ENCODE measurements around the gene SLC35E3.
A peak's percentile ranks its signal among the peaks of the same experiment; 100 is the strongest.
"Not testable (repeated sequence)": the region's sequence is repeated elsewhere in the genome, so short reads cannot be mapped to it uniquely, and the experiment has no call there.

Gene SLC35E3

DNA sequence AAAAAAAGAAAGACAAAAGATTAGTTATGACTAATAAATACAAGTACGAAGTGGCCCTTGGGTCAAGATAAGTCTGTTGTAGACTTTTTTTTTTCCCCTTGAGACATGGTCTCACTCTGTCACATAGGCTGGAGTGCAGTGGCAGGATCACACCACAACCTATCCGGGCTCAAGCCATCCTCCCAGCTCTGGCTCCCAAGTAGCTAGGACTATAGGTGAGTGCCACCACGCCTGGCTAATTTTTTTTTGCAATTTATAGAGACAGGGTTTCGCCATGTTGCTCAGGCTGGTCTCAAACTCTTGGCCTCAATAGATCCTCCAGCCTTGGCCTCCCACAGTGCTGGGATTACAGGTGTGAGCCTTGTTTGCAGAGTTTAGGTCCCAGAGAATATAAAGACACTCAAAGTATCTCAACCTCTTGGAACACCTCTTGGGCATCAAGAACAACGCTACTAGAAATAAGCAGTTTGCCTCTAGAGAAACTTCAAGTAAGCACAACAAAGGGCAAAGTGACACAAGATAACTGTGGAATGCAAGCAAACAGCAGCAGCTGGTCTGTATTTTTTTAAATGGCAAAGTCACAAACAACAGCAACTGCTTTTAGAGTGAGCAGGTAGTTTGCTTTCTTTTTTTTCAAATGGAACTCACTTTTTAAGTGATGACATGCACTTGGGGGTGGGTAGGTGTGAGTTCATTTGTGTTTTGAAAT is 58.1 kb downstream of the SLC35E3 start:
- DNase-seq (ENCODE audit: extremely low read depth, low read depth): no peak
- TF ChIP-seq, protein P1, sequence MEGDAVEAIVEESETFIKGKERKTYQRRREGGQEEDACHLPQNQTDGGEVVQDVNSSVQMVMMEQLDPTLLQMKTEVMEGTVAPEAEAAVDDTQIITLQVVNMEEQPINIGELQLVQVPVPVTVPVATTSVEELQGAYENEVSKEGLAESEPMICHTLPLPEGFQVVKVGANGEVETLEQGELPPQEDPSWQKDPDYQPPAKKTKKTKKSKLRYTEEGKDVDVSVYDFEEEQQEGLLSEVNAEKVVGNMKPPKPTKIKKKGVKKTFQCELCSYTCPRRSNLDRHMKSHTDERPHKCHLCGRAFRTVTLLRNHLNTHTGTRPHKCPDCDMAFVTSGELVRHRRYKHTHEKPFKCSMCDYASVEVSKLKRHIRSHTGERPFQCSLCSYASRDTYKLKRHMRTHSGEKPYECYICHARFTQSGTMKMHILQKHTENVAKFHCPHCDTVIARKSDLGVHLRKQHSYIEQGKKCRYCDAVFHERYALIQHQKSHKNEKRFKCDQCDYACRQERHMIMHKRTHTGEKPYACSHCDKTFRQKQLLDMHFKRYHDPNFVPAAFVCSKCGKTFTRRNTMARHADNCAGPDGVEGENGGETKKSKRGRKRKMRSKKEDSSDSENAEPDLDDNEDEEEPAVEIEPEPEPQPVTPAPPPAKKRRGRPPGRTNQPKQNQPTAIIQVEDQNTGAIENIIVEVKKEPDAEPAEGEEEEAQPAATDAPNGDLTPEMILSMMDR (IDR thresholded peaks at IDR 0.05; ENCODE audit: low read depth, low read length): no peak

DNA sequence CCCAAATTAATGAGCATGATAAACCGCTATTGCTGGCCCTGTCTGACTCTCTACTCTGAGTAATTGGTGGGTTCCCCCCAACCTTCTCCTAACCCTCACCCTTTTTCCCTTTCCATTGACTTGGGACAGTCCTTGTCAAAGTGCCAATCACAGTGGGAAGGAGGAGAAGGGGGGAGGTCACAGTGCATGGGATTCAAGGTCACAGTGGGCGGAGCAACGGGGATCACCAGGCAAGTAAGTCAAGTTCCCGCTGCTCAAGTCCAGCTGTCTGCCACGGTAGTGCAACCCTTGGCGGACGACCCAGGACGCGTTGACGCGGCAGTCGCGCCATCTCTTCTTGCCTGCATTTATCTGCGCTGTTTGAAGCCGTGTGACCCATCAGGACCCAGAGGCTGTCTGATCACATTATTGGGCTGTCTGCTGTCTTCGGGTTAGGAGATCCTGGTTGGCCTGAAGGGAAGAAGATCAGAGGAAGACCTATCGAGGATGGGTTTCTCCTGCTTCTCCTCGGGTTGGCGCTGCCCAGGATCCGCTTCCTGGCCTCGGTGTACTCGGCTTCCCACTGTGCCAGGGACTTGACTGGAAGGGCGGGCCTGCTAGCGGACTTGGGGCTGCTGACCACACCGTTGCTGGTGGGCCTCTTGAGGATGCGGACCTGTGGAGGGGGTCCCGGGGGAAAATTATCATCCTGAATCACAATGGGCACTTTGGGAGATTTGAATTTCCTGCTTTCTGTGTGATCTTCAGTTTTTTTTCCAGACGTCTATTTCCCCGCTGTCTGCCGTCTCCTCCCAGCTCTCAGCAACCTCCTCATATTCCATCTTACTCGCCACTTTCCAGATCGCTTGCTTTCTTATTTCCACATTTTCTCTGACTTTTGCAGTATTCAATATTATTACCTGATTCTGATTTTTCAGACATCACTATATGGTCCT is 58.9 kb downstream of the SLC35E3 start:
- DNase-seq (ENCODE audit: extremely low read depth, low read depth): no peak
- TF ChIP-seq, protein P1 (IDR thresholded peaks at IDR 0.05; ENCODE audit: low read depth, low read length): no peak

DNA sequence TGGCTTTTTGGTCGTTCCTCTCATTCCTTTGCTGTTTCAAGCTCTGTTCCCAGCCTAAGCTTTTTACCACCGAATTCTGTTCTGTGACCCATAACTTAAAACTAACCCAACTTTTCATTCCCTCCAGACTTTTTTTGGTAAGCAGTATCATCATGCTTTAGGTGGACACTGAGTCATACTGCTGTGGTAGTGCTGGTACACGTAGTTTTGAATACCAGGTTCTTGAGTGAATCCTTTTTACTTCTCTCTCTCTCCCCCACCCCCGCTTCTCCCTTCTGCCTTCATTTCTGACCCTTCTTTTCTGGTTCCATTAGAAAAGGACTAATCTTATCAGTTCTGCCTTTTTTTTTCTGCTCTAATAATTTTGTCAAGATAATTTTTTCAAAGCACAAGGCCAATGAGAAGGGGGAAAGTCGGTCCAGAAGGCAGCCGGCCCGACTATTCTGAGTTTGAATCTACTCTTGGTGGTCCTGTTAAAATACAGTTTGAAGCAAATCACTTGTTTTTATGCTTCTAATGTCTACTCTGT is 59.7 kb downstream of the SLC35E3 start:
- TF ChIP-seq, protein P1 (IDR thresholded peaks at IDR 0.05; ENCODE audit: low read depth, low read length): no peak
- no peak for DNase-seq (ENCODE audit: extremely low read depth, low read depth)

DNA sequence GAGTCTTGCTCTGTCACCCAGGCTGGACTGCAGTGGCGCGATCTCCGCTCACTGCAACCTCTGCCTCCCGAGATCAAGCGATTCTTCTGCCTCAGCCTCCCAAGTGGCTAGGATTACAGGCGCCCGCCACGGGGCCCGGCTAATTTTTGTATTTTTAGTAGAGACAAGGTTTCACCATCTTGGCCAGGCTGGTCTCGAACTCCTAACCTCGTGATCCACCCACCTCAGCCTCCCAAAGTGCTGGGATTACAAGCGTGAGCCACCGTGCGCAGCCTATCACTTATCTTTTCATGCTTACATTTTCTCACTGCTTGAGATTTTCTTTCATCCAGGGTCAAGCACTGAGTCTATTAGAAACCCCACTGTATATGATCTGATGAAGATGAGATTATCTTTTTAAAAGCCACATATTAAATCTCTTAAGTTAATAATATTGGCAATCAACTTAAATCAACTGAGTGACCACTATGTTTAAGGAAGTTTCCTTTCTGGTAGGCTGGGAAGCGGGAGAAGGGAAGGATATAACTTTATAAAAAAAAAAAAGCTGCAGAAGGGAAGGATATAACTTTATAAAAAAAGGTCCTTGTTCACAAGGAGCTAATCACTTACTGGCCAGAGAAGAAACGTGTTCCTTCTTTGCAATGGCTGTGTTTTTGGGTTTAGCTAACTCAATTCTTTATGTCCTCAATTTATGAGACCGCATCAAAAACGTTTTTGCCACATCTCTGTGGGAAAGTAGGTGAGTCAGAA is 60.7 kb downstream of the SLC35E3 start:
- TF ChIP-seq, protein P1 (IDR thresholded peaks at IDR 0.05; ENCODE audit: low read depth, low read length): no peak

GRCh38 chr12:68807274-68807575 is 61.2 kb downstream of the SLC35E3 start:
- DNase-seq (ENCODE audit: extremely low read depth, low read depth): not testable (repeated sequence)

More for the DNA sequence above, 60.7 kb downstream of the SLC35E3 start:
- DNase-seq (ENCODE audit: extremely low read depth, low read depth): no peak

DNA sequence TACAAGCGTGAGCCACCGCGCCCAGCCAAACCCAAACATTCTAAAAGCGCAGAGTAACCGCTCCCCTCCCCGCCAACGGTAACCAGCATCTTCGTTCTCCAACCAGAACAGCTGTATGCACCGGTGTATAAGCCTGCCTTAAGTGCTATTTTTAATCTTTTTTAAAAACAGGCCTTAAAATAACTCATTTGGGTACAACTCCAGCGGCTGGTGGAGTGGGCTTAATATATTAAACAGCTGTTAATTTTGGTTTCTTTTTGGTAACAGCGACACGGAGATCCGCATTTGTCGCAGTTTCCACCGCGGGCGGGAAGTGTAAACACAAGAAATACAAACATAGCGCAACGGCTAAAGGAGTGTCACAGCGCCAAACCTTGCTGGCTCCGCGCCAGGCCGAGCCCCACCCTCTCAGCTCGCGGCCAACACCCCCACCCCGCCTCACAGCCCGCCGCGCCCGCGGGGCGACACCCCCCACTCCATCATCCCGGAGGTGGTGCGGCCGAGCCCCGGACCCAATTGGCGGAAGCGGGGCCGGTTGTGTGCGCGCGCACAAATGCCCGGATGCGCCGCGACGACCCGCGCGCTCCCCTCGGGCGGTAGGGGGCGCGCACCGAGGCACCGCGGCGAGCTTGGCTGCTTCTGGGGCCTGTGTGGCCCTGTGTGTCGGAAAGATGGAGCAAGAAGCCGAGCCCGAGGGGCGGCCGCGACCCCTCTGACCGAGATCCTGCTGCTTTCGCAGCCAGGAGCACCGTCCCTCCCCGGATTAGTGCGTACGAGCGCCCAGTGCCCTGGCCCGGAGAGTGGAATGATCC is 61.8 kb downstream of the SLC35E3 start, which contains the start of gene MDM2:
Gene MDM2 (plus strand): TSS at position 602 of the 812 bp plus-strand sequence. CDS start 301 bp downstream, outside the sequence.
- DNase-seq (ENCODE audit: extremely low read depth, low read depth): peak; percentile 78
- TF ChIP-seq, protein P1 (IDR thresholded peaks at IDR 0.05; ENCODE audit: low read depth, low read length): peak; percentile 50
